Stimulated activated CD4-positive, alpha-beta T cell treated with anti-CD3 and anti-CD28 coated beads, Interleukin-4, amount 100 ng/mL, for 4 hours (primary cell): ENCODE results near the gene NMT1.
A peak's percentile ranks its signal among the peaks of the same experiment; 100 is the strongest.

Experiments
- DNase-seq, 2 experiments: peaks; one replicate each; pipeline ENCODE4 v3.0.0-alpha.2; 2020

The NMT1 gene

DNA sequence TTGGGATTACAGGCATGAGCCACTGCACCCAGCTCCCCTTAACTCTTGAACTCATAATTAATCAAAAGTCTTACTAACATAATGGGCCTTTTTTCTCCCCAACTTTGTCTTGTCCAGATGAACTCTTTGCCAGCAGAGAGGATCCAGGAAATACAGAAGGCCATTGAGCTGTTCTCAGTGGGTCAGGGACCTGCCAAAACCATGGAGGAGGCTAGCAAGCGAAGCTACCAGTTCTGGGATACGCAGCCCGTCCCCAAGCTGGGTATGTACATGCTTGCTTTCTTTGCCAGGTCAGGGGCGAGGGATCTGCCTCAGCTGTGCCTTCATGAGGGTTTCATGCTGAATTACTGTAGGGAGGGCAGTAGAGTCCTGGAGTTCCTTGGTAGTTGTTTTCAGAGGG lies 25.3 kb downstream of the NMT1 start:
- no peak for DNase-seq

DNA sequence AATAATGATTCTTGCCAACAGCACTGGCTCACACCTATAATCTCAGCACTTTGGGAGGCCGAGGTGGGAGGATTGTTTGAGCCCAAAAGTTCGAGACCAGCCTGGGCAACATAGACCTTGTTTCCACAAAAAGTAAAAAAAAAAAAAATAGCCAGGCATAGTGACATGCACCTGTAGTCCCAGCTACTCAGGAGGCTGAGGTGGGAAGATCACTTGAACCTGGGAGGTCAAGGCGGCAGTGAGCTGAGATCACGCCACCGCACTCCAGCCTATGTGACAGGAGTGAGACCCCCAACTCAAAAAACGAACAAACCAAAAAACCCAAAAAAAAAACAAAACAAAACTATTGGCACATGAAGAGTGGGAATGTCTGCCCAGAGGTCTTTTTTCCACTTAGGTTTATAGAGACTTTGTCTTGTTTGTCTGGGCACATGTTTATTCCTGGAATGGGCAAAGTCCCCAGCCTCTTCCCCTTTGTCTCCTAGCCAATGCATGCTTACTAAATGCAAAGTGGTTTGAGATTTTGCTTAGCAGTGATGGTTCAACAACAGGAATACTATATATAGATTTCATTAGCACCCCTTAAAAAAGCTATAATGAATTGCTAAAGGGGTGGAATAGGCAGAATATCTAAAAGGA lies 25.9 kb downstream of the NMT1 start:
- DNase-seq: no peak

DNA sequence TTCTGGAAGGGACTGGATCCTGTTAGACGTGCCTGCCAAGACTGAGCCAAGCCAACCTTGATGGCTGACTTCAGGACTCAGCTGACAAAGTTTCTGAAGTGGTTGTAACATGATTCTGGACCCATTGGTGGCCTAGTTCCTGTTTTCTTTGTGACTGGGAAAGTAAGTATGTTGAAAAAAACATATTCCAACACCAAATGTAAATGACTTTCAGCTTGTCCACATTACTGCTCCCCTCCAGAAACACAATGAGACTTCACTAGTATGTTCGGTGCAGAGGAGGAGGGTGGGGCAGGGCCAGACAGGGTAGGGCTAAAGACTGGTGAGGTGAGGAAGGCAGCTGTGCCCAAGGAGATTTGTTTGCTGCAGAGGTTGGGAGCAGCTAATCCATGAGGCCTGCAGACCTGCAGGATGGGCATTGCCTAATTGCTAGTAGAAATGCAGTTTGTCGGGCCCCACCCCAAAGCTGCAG lies 26.4 kb downstream of the NMT1 start:
- DNase-seq: no peak

DNA sequence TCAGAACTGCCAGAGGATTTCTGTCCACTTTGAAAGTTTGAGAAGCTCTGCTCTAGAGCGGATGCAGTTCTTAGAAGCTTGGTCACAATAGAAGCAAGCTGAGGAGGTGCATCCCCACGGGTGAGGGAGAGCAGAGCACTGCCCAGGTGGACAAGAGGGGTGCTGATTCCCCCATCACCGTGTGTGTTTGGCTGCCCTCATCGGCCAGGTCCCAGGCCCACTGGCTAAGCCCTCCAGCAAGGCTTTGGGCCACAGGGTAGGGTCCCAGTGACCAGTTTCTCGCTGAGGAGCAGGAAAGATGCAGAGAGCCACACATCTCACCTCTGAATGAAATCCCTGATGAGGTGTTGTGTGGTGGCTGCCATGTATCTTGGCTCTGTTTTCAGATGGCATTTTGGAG lies 26.9 kb downstream of the NMT1 start:
- DNase-seq: no peak

DNA sequence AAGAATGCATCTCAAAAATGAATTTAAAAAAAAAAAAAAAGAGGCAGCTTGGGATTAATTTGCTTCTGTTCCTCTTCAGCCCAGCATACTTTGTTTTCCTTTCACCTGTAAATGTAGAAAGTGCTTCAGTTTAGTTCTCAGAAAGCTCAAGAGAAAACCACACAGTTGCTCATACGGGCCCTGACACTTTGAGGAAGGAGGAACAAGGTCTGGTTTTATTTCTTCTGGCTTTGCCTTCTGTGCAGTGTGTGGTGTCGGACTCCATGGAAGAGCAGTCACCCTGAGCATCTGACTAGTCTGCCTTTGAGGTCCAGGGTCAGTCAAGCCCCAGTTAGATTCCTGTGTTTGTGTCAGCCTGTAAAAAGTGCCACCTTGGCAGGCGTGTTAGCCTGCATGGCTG lies 27.6 kb downstream of the NMT1 start:
- DNase-seq: no peak

DNA sequence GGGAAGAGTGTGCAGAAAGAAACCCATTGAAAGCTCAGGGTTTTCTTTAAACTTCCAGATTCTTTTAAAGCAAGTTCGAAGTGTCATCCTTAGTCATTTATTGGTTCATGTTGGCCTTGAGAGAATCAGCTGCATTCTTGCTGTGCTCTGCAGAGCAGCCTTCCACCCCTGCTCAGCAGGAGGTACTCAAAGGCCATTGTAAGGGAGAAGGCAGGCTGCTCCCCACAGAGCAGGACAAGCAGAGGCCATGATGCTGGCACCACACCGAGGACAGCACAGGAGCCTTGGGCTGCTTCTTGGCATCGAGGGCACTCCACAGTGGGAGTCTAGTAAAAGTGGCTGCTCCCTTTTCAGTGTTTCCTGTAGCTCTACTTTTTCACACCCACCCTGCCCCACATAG lies 29.6 kb downstream of the NMT1 start:
- no peak for DNase-seq

DNA sequence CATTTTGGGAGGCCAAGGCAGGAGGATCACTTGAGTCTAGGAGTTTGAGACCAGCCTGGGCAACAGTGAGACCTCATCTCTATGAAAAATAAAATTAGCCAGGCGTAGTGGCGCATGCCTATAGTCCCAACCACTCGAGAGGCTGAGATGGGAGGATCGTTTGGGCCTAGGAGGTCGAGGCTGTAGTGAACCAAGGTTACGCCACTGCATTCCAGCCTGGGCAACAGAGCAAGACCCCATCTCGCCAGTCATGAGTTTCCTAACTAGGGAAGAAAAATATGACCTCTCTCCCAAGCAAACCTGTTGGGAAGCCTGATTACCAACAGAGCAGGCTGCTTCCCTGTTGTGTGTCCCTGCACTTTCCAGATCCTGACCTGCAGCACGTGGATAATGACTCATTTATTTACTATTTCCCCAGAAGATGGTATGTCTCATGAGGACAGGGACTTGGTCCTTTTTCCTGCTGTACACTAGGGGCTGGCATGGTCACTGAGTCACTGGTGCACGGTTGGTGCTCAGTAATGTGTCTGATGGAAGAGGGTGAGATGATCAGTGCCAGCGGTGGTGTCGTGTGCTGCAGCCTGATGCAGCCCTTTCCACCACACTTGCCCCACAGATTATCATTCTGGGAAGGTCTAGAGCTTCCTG lies 30.8 kb downstream of the NMT1 start:
- DNase-seq: no peak

DNA sequence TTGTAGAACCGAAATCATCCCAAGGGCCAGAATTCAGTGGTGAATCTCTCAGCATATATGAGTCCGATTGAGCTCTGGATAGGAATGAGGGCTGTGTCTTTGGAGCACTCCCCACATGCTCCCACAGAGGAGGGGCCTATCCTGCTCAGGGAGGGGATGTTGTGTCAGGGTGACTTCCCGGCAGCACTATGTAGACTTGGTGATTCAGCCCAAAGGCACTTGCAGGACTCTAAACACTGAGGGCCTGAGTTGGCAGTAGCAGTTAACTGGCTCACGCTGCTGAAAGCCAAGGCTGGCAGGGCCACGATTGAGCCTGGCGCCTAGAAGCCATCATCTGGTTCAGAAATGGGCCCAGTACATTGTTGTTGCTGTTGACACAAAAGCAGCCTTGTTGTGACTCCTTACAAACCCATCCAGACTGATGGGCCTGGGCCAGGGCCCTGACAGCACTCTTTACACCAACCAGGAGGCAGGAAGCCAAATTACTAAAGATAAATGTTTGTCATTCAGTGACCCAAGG lies 31.9 kb downstream of the NMT1 start:
- no peak for DNase-seq

DNA sequence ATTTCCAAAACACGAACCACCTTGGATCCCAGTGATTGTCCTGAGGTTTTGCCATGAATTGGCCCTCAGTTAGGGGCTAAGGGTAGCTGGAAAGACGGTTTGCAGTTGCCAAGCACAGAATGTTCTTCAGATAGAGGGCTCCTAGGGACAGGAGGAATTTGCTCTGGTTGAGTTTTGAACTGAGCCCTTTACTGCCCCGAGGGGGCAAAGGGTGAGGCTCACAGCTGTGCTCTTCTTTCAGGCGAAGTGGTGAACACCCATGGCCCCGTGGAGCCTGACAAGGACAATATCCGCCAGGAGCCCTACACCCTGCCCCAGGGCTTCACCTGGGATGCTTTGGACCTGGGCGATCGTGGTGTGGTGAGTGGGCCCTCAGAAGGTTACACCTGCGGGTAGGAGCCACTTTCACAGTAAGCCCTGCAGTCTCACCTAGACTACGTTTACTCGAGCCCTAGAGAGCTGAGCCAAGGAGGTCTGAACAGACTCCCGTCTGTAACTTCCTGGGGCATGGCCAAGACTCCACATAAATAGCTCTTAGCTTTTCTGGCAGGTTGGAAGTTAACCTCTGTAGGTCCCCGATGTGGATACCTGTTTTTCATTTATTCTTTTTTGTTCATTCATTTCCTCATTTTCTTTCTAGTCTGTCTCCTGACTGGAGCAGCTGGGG lies 32.5 kb downstream of the NMT1 start:
- no peak for DNase-seq

DNA sequence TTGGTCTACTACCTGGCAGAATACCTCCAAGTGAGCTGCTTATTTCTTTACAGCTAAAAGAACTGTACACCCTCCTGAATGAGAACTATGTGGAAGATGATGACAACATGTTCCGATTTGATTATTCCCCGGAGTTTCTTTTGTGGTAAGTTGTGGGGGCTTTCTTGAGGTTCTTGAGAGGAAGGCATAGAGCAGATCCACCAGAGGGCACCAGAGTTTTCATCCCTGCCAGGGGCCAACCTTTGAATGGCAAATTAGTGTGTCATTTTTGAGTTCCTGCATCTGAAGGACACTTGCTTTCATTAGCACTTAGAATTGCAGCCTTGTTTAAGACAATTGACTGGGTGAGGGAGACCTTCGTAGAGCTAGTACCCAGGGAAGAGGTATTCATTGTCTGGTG lies 35.0 kb downstream of the NMT1 start:
- no peak for DNase-seq

DNA sequence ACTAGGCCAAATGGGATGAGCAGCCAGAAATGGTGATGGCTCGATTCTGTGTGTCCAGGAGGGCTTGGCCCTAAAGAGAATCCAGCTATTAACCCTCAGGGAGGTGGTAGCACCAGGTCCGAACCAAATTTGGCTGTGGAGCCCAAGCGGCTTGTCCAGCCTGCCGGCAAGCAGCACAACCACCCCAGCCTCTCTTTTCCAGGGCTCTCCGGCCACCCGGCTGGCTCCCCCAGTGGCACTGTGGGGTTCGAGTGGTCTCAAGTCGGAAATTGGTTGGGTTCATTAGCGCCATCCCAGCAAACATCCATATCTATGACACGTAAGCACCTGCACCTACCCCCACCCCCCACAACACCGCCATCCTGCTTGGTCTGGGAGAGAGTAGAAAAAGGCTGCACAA lies 35.8 kb downstream of the NMT1 start:
- DNase-seq: no peak

DNA sequence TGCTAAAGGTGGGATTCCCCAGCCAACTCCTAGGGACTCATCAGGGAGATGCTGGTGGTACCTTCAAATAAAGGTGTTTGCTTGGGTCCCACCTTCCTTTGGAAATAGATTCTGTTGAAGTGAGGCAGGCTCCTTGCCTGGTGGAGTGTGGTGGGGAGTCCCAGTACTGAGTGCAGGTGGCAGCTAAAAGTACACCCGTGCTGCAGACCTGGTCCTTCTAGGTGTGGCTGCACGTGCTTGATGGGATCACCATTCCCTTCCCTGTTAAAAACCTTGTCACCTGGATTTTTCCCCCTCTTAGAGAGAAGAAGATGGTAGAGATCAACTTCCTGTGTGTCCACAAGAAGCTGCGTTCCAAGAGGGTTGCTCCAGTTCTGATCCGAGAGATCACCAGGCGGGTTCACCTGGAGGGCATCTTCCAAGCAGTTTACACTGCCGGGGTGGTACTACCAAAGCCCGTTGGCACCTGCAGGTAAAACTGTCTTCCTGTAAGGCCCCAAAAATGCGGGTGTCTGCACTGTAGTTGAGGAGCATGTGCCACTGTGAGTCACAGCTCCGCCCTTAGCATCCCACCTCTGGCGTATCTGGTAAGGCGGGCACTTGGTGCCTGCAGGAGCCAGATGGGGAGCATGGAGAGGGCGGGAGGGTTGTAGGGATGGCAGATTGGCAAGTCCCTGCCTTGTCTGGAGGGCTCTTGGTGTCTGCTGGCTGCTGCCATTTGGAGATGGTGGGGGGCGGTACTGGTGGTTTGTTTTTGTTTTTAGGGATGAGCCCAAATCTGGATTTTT lies 37.2 kb downstream of the NMT1 start:
- DNase-seq: no peak

DNA sequence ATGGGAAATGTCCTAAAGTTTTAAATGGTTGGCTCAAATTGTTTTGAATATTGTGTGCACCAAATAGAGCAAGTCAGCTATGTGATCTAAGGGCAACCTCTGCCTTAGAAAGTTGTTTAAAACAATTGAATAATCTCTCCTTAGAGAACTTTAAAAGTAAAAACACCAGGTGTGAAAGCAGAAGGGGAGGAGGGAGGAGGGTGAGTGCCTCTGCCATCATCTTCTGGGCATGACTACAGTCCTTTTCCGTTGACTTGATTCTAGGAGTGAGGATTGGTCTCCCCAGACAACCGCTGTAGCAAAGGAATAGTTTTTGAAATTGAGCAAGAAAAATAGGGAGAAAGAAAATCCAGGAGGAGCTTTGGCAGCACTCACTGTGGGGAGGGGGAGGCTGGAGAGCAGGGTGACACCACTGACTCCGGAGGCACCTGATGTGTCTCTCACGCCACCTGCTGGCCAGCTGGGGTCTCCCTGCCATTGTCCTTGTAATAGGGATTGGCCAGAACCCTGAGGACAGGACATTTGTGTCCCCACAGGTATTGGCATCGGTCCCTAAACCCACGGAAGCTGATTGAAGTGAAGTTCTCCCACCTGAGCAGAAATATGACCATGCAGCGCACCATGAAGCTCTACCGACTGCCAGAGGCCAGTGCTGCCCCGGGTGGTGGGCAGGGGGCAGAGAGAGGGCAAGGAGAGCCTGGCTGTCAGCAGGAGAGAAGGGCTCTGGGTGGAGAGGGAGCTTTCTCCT lies 37.9 kb downstream of the NMT1 start:
- DNase-seq: peak; percentile 62 to 71

DNA sequence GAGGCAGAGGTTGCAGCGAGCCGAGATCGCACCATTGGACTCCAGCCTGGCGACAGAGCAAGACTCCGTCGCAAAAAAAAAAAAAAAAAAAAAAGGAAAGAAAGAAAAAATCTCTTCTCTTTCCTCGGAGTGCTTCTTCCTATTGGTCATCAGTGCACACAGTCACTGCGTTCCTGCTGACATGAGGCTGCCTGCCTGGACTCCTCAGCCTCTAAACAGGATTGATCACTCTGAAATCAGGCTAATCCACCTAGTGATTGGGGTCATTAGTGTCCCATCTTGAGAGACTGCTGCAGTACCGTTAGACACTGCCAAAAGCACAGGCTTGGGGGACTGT lies 40.4 kb downstream of the NMT1 start:
- no peak for DNase-seq

DNA sequence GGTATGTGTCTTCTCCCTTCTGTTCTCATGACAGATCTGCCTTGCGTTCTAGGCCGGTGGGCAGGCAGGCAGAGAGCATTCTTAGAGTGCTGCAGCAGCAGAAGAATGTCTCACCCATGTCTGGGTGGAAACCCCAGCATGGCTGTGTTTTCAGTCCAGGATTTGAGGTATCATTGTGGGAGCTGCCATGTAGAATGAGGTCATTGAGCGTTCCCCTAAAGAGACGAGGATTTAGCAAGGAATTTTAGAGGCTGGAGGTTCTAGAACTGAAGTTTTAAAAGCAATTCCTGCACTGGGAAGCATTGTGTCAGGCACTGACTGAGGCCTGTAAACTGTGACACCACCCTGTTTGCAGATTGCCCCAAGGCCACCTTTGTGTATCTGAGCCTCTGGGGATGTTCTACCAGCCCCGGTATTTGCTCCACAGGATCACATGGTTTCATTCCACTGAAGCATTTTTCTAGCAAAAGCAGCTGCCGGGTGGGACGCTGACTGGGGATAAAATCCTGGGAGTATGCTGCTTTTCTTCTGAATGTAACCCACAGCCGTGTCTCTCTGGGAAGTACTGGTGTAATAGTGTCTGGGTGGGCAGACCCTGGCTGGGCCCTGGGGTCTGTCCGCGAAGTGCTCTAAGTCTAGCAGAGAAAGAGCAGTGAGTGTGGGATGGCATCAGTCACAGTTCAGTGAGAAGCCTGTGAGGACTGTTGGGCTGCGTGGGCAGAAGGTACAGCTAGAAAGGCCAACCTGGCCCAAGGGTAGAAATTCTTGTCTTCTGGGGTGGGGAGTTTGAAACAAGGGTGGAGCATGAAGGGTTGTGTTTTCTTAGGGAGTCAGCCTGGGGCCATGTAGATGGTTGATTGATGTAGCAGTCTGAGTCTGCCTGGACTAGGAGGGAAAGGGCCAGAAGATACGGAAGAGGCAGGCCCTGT lies 41.0 kb downstream of the NMT1 start:
- DNase-seq: no peak

DNA sequence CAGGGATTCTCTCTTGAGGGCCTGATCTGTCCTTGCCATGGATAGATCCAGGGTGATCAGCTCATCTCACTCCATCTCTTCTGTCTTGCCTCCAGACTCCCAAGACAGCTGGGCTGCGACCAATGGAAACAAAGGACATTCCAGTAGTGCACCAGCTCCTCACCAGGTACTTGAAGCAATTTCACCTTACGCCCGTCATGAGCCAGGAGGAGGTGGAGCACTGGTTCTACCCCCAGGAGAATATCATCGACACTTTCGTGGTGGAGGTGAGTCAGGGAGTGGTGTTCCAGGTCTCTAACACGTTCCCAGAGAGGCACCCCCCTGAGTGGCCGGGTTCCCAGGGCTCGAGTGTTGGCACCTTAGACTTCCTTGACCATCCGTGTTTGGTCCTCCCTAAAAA lies 41.7 kb downstream of the NMT1 start:
- DNase-seq: no peak

DNA sequence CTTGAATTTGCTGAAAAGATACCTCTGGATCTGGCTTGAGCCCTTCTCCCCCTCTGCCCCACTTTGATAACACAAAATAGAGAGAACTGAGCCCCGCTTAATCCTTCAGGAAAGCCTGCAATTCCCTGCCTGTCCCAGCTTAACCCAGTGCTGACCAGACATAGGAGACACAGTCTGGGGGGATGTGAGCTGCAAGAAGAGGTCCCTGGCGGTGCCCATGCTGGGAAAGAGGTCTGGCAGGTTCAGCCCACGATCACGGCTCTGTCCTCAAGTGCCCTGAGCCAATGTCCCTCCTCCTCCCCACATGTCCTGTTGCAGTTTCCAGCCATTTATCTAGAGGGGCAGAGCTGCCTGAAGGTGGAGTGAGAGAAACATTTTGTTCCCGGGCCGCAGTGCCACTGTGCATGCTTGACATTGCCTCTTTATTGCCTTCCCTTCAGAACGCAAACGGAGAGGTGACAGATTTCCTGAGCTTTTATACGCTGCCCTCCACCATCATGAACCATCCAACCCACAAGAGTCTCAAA lies 42.2 kb downstream of the NMT1 start:
- DNase-seq: no peak

DNA sequence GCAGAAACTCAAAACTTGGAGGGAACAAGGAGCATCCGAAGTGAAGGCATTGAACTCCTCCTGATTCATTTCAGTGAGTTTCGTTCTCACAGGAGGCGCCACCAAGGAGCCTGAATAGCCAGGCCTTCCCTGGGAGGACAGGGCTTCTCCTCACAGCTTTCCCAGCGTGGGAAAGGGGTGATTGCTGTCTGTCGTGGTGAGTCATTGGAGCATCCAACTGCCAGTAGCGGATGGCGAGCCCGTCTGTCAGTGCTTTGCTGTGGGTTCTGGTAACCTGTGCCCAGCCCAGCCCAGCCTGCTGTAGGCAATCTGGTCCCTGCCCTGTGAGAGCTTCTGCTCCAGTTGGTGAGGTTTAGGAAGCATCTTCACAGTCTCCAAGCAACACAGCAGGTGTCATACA lies 42.9 kb downstream of the NMT1 start:
- DNase-seq: no peak

DNA sequence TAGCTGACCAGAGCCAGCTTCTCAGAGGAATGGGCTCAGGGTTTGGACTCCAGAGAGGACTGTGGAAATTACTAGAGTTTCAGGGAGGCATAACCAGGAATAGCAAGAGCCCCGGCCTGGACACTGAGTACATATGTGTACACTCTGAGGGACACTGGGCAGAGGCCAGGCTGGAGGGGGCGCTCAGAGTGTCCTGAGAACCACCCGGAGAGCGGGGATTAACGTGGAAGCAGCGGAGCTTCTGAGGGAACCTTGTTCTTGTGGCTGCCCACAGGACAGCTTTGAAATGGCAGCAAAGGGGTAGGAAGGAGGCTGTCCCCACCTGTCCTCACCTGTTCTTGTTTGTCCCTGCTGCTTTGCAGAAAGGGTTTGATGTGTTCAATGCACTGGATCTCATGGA lies 43.4 kb downstream of the NMT1 start:
- no peak for DNase-seq

DNA sequence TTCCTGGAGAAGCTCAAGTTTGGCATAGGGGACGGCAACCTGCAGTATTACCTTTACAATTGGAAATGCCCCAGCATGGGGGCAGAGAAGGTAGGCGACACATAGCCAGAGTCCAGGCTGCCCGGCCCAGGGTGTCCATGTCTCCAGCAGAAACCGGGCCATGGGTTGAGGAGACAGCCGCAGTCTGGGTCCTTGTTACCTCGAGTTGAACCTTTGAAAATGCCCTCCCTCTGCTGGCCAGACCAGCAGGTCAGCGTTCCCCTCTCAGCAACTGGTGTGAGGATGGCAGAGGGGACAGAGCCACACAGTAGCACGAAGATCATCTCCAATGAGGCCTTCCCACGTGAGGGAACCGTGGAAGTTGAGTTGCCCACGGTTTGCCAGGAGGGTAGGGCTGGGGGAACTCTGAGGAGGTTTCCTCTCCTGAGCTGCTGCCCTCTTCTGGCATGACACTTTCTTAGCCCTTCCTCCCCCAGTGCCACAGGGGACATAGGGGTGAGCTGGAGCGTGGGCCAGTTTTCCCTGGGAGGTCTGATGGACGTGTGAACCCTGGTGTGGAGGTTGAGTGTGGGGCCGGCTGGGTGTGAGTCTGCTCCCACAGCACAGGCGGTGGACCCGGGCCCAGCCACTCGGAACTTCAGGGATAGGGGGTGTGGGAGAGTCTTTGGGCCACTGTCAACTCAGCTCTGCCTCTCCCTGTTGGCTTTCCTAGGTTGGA lies 43.9 kb downstream of the NMT1 start:
- no peak for DNase-seq

DNA sequence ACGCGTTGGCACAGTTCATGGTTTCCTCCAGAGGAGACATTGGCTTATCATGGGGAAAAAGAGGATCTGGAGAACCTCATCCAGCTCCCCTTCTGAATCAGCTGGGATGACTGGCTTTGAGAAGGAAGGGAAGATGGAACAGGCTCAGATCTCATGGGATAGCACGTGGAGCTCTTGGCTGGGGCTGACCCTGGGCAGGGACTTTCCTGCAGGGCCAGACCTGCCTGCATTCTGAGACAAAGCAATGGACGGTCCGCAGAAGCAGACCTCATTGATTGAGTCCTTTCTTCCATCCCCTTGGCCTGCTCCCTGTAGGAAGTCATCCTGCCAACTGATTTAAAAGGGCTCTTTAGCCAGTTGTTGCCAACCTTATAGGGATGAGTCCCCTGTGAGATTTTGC lies 45.0 kb downstream of the NMT1 start:
- no peak for DNase-seq
